Breast epithelium (tissue), 4 donors: ENCODE results near the gene CASKIN2. TPM values are rescaled to one million over a fixed set of nuclear protein-coding genes. Genes with fewer than 3 reads are reported as not detected.
A peak's percentile ranks its signal among the peaks of the same experiment; 100 is the strongest.

Source experiments
- DNase-seq, 2 donors: peaks; one replicate each; pipeline ENCODE4 v3.0.0-alpha.2; 2019; ENCODE audit warnings: low spot score in 2 of 2
- H3K27ac ChIP-seq, 2 donors: fragments of 200-600 bp; sonication (generic) in 1 of 2; one replicate each; pipeline ENCODE4 v1.5.1; 2016 to 2019; ENCODE audit warnings: mild to moderate bottlenecking in 1 of 2
- H3K27me3 ChIP-seq, 2 donors: fragments of 200-600 bp; sonication (generic) in 1 of 2; one replicate each; pipeline versions ENCODE4 v1.5.1 to v1.6.0; 2017 to 2019; ENCODE audit warnings: control low read depth in 1 of 2, mild to moderate bottlenecking in 1 of 2
- H3K36me3 ChIP-seq: fragments of 200-600 bp; one replicate; pipeline ENCODE4 v1.5.1; 2019
- H3K4me1 ChIP-seq, 2 donors: fragments of 200-600 bp; sonication (generic); one replicate each; pipeline ENCODE4 v1.5.1; 2016 to 2019; ENCODE audit warnings: control low read depth in 1 of 2
- H3K4me3 ChIP-seq, 3 donors: fragments of 200-600 bp; sonication (generic); 1 replicate in 2 of 3; 2 replicates in 1 of 3; pipeline ENCODE4 v1.5.1; 2016 to 2019; ENCODE audit warnings: mild to moderate bottlenecking in 3 of 3, moderate library complexity in 2 of 3
- H3K9me3 ChIP-seq, 2 donors: fragments of 200-600 bp; sonication (generic) in 1 of 2; one replicate each; pipeline ENCODE4 v1.5.1; 2016 to 2019; ENCODE audit warnings: control low read depth in 1 of 2
- POLR2A ChIP-seq: fragments of 450-650 bp; IDR thresholded peaks from one replicate; pipeline ENCODE4 v1.6.1; 2016; ENCODE audit warnings: antibody characterized with exemption, mild to moderate bottlenecking, moderate library complexity
- POLR2AphosphoS5 ChIP-seq, 3 donors: sonication (generic); formaldehyde crosslinking; IDR thresholded peaks; one replicate each; pipeline ENCODE4 v1.6.1; 2017; ENCODE audit warnings: antibody characterized with exemption in 3 of 3
- intact Hi-C: fragments of 100-400 bp; cut with DNase I; formaldehyde crosslinking; loops from one replicate; pipeline ENCODE4 v1.15.1; 2023; ENCODE audit warnings: low total_unique reads
- total RNA-seq, 3 donors: library from RNA; depleted of rRNA; stranded (reverse); fragments of >200 nt; gene quantifications; one replicate each; pipeline ENCODE4 v1.1.0, GENCODE V29; 2016
- TF ChIP-seq, protein P1 (sequence below), 3 donors: fragments of 450-650 bp; IDR thresholded peaks; one replicate each; pipeline ENCODE4 v1.5.1; 2016 to 2017; ENCODE audit warnings: antibody characterized with exemption in 3 of 3, mild to moderate bottlenecking in 3 of 3, moderate library complexity in 3 of 3

The CASKIN2 gene
- total RNA-seq, 3 donors from 2014 or later: 10.0 to 23.3 (median 14.6) TPM

DNA sequence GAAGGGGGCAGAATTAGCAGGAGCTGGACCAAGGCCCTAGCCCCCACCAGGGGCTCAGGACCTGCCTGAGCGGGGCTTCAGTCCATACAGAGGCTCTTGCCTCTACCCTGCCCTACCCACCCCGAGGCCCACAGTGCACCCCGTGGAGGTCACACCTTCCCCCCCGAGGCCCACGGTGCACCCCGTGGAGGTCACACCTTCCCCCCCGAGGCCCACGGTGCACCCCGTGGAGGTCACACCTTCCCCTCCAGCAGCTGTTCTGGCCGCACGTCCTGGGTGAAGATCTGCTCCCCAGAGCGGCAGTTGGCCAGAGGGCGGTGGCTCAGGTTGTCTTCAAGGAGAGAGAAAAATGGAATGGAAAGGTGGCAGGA is 11.4 kb downstream of the CASKIN2 start:
- Histone ChIP-seq H3K27me3 (no peaks in the 10 kb centered on the region), H3K27ac (no peak overlapping the region), H3K36me3 (no peaks in the 10 kb centered on the region), H3K9me3 (no peaks in the 10 kb centered on the region), H3K4me1 (peaks cover 0 to 13% of the 10 kb centered on the region in 2 donors), H3K4me3 (no peak overlapping the region)
- intact Hi-C loops: no loop called here
- no peak for DNase-seq
- TF ChIP-seq, protein P1, sequence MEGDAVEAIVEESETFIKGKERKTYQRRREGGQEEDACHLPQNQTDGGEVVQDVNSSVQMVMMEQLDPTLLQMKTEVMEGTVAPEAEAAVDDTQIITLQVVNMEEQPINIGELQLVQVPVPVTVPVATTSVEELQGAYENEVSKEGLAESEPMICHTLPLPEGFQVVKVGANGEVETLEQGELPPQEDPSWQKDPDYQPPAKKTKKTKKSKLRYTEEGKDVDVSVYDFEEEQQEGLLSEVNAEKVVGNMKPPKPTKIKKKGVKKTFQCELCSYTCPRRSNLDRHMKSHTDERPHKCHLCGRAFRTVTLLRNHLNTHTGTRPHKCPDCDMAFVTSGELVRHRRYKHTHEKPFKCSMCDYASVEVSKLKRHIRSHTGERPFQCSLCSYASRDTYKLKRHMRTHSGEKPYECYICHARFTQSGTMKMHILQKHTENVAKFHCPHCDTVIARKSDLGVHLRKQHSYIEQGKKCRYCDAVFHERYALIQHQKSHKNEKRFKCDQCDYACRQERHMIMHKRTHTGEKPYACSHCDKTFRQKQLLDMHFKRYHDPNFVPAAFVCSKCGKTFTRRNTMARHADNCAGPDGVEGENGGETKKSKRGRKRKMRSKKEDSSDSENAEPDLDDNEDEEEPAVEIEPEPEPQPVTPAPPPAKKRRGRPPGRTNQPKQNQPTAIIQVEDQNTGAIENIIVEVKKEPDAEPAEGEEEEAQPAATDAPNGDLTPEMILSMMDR (IDR thresholded peaks at IDR 0.05): no peak
- TF ChIP-seq POLR2AphosphoS5 (IDR thresholded peaks at IDR 0.05) (no peak), POLR2A (no peak)

DNA sequence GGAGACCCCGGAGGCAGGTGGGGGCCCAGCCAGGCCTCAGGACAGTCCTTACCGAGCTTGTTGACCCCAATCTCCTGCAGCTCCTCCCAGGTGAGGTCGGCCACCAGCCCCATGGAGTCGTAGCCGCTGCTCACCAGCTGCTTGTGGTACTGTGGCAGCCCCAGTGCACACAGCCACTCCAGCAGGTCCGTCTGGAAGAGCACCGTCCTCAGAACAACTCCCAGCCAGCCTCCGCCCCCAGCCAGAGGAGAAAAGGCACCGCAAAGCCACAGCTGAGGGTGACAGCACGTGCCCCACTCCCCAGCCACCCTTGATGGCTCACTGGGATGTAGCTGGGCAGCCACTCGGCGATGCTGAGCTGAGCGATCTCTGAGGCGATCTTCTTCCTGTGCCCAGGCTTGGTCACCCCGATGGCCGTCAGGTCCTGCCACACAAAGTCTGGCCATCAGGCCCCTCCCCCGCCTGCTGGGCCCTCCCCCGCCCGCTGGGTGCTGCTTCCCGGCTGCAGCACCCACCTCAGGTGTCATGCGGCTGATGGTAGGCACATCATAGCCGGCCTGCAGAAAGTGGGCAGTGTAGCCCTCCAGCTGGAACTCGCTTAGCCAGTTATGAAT is 11.9 kb downstream of the CASKIN2 start:
- no peaks in the 10 kb centered on the region for H3K9me3 ChIP-seq
- peaks cover 0 to 13% of the 10 kb centered on the region in 2 donors for H3K4me1 ChIP-seq
- intact Hi-C loops: no loop called here
- DNase-seq: no peak
- TF ChIP-seq POLR2AphosphoS5 (IDR thresholded peaks at IDR 0.05) (no peak), POLR2A (no peak)
- TF ChIP-seq, protein P1 (IDR thresholded peaks at IDR 0.05): no peak
- no peaks in the 10 kb centered on the region for H3K36me3 ChIP-seq
- no peak overlapping the region for H3K27ac ChIP-seq
- H3K4me3 ChIP-seq: no peak overlapping the region
- no peaks in the 10 kb centered on the region for H3K27me3 ChIP-seq

DNA sequence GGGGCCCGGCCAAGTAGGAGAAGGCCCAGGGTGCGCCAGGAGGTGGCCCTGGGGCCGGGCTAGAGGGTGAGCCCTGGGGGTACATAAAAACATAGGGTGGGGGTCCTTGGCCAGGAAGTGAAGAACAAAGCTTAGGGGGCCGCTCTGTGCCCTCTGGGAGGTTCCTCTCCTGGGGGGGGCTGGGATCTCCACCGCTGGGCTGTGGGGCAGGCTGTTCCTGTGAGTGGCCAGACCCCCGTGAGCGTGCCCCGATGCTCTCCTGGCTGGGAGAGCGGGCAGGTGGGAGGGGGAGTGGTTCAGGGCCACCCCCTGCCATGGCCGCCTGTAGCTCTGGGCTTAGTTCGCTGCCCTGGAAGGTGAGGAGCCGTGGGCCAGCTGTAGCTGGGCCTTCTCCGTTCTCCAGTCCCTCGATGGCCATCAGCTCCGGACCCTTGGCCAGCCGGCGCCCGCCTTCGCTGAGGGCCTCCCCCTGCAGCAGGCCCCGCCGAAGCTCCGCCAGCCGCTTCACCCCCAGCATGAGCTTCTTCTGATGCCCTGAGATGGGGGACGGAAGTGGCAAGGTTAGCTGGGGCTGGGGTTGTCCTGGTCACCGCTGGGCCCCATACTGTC is 12.5 kb downstream of the CASKIN2 start:
- peaks cover 0 to 13% of the 10 kb centered on the region in 2 donors for H3K4me1 ChIP-seq
- H3K36me3 ChIP-seq: no peaks in the 10 kb centered on the region
- intact Hi-C loops: no loop called here
- no peaks in the 10 kb centered on the region for H3K9me3 ChIP-seq
- no peak overlapping the region for H3K27ac ChIP-seq
- no peak for DNase-seq
- H3K27me3 ChIP-seq: no peaks in the 10 kb centered on the region
- no peak overlapping the region for H3K4me3 ChIP-seq
- TF ChIP-seq POLR2AphosphoS5 (IDR thresholded peaks at IDR 0.05) (no peak), POLR2A (no peak)
- TF ChIP-seq, protein P1 (IDR thresholded peaks at IDR 0.05): no peak

DNA sequence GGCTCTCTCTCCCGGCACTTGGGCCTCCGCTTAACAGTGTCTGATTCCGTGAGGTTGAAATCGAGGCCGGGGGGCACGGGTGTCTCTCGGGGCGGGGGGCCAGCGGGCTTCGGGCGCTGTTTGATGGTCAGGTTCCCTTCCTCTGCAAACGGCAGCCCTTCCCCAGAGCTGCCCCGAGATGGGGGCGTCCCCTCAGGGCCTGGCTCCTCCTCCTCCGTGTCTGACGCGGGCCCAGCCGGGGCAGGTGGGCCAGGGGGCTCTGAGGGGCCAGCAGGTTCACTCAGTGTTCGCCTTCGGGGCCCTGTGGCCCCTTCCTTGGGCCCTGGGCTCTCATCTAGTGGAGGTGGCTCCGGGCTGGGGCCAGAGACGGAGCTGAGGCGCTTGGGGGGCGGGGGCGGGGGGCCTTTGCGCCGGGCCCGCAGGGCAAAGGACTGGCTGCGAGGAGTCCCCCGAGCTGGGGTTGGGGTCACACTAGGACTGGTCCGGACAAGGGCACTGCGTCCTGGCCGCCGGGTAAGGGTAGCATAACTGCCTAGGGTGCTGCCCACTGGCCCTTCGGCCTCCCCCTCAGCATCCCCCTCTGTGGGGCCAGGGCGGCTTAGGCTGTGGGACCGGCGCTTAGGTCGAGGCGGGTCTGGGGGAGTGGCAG is 13.1 kb downstream of the CASKIN2 start:
- DNase-seq: no peak
- H3K27ac ChIP-seq: peak overlapping the region; percentile 17 to 58
- no peaks in the 10 kb centered on the region for H3K9me3 ChIP-seq

More for the DNA sequence above, 13.1 kb downstream of the CASKIN2 start:
- H3K4me1 ChIP-seq: peaks cover 0 to 13% of the 10 kb centered on the region in 2 donors
- H3K36me3 ChIP-seq: no peaks in the 10 kb centered on the region
- H3K27me3 ChIP-seq: no peaks in the 10 kb centered on the region
- TF ChIP-seq POLR2A (no peak), POLR2AphosphoS5 (IDR thresholded peaks at IDR 0.05) (no peak)
- TF ChIP-seq, protein P1 (IDR thresholded peaks at IDR 0.05): no peak
- no peak overlapping the region for H3K4me3 ChIP-seq
- intact Hi-C loops: no loop called here
